ENCODE data around the gene OTOL1. TPM values are rescaled to one million over a fixed set of nuclear protein-coding genes. Genes with fewer than 3 reads are reported as not detected.
"Not testable (repeated sequence)": the region's sequence is repeated elsewhere in the genome, so short reads cannot be mapped to it uniquely, and the experiment has no call there.

Gene OTOL1
- total RNA-seq, 4 donors from 2014 or later: not detected

DNA sequence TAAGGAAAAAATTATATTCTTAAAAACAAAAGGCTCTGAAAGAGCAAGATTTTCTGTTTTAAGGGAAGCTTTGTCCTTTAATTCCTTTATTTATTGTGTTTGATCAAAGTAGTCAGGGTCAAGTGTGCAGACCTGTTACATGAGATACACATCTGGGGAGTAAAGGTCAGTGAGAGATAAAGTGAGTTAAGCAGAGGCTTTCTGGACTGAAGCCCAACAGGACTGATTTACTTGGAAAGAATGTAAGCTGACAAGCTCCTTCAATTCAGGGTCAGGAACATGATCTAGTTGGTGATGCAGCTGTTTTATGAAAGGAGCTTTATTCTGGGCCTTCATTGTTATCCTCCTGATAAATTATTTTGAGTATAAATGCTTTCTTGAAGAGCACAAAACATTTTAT, 20.7 kb upstream of the OTOL1 start:
- H3K9me3 ChIP-seq: no peaks in the 10 kb centered on the region
- H3K27ac ChIP-seq: no peak overlapping the region
- no peaks in the 10 kb centered on the region for H3K27me3 ChIP-seq
- ATAC-seq: no peak
- intact Hi-C loops (cut with DNase I; ENCODE audit: low total_unique reads): no loop called here
- TF ChIP-seq POLR2A (IDR thresholded peaks at IDR 0.05): no peak
- TF ChIP-seq, protein P1, sequence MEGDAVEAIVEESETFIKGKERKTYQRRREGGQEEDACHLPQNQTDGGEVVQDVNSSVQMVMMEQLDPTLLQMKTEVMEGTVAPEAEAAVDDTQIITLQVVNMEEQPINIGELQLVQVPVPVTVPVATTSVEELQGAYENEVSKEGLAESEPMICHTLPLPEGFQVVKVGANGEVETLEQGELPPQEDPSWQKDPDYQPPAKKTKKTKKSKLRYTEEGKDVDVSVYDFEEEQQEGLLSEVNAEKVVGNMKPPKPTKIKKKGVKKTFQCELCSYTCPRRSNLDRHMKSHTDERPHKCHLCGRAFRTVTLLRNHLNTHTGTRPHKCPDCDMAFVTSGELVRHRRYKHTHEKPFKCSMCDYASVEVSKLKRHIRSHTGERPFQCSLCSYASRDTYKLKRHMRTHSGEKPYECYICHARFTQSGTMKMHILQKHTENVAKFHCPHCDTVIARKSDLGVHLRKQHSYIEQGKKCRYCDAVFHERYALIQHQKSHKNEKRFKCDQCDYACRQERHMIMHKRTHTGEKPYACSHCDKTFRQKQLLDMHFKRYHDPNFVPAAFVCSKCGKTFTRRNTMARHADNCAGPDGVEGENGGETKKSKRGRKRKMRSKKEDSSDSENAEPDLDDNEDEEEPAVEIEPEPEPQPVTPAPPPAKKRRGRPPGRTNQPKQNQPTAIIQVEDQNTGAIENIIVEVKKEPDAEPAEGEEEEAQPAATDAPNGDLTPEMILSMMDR (IDR thresholded peaks at IDR 0.05 in 4 of 5, conservative IDR thresholded peaks at IDR 0.05 in 1 of 5): no peak
- no peak for DNase-seq
- no peaks in the 10 kb centered on the region for H3K36me3 ChIP-seq
- in situ Hi-C loops (cut with MboI; ENCODE audit: low sequenced_read_pairs in 4 of 4): no loop called here
- H3K4me3 ChIP-seq: no peak overlapping the region
- H3K4me1 ChIP-seq: no peaks in the 10 kb centered on the region

DNA sequence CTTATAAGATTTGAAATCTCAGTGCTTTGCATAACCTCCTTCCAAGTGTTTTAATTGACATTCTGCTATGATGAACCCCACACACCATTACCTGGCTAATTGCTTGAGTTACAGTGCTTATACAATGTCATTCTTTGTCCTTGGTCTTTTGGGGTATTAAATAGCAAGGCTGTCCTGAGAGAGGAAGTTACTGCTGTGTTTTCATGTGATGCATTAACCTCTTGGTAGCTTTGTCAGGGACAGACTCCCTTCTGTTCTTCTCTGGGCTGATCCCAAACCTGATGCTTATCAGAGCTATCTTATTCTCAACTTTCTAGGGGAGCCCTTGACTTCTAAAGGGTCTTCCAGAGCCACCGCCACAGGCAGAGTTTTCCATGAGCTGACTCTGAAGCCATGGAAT, 12.4 kb upstream of the OTOL1 start:
- H3K36me3 ChIP-seq: no peaks in the 10 kb centered on the region
- H3K27me3 ChIP-seq: no peaks in the 10 kb centered on the region
- no peaks in the 10 kb centered on the region for H3K9me3 ChIP-seq
- no peak for DNase-seq
- TF ChIP-seq POLR2A (IDR thresholded peaks at IDR 0.05): no peak
- TF ChIP-seq, protein P1 (IDR thresholded peaks at IDR 0.05 in 4 of 5, conservative IDR thresholded peaks at IDR 0.05 in 1 of 5): no peak
- in situ Hi-C loops (cut with MboI; ENCODE audit: low sequenced_read_pairs in 4 of 4): no loop called here
- ATAC-seq: no peak
- no peak overlapping the region for H3K4me3 ChIP-seq
- intact Hi-C loops (cut with DNase I; ENCODE audit: low total_unique reads): no loop called here
- no peaks in the 10 kb centered on the region for H3K4me1 ChIP-seq
- H3K27ac ChIP-seq: no peak overlapping the region

DNA sequence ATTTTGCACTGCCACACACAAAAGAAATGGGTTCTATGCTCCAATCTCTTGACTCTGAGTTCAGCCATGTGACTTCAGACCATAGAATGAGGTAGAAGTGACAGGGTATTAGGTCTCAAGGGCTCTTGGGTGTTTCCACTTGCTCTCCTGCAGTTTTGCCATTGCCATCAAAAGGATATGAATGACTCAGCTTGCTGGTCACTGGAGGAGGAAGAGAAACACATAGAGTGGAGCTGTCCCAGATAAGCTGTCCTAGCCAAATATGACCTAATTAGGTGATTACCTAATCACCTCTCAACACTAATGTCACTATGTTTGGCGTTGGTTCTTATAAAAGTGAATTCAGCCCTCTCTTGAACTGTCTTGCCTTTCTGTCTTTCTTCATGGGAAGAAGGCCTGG, 8.3 kb upstream of the OTOL1 start:
- ATAC-seq; in situ Hi-C loops (cut with MboI; ENCODE audit: low sequenced_read_pairs in 4 of 4); H3K27me3 ChIP-seq; DNase-seq; intact Hi-C loops (cut with DNase I; ENCODE audit: low total_unique reads); H3K4me1 ChIP-seq; H3K27ac ChIP-seq; H3K4me3 ChIP-seq; H3K9me3 ChIP-seq; H3K36me3 ChIP-seq: not testable (repeated sequence)

DNA sequence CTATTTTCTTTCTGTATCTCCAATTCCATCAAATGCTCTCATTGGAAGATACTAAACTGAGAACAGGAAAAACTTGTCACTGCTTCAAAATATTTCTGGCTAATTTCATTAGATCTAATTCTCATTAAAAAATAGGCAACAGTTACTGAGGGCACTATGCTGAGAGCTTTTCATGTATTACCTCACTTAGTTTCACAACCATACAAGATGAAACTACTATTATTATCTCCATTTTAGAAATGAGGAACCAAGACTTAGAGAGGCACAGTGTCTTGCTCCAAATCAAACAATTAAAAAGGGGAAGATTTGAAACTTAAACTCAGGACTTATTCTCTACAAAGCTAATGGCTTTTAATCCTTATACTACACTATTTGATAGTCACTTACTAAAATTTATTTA, 7.2 kb upstream of the OTOL1 start:
- H3K27ac ChIP-seq: no peak overlapping the region
- H3K4me3 ChIP-seq: no peak overlapping the region
- ATAC-seq (no peak), DNase-seq (no peak)
- no peaks in the 10 kb centered on the region for H3K4me1 ChIP-seq
- no peaks in the 10 kb centered on the region for H3K36me3 ChIP-seq
- H3K27me3 ChIP-seq: no peaks in the 10 kb centered on the region
- in situ Hi-C loops (cut with MboI; ENCODE audit: low sequenced_read_pairs in 4 of 4) (no loop called here), intact Hi-C loops (cut with DNase I; ENCODE audit: low total_unique reads) (no loop called here)
- no peak for TF ChIP-seq POLR2A (IDR thresholded peaks at IDR 0.05)
- TF ChIP-seq, protein P1 (IDR thresholded peaks at IDR 0.05 in 4 of 5, conservative IDR thresholded peaks at IDR 0.05 in 1 of 5): no peak
- H3K9me3 ChIP-seq: no peaks in the 10 kb centered on the region

DNA sequence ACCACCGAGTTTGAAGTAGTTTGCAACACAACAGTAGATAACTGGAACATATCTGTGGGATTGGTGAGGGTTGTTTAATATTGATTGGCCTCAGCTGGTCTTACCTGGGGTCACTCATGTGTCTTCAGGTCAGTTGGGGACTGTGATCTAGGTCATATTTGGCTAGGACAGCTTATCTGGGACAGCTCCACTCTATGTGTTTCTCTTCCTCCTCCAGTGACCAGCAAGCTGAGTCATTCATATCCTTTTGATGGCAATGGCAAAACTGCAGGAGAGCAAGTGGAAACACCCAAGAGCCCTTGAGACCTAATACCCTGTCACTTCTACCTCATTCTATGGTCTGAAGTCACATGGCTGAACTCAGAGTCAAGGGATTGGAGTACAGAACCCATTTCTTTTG, 5.8 kb upstream of the OTOL1 start:
- intact Hi-C loops (cut with DNase I; ENCODE audit: low total_unique reads); H3K4me3 ChIP-seq; DNase-seq; in situ Hi-C loops (cut with MboI; ENCODE audit: low sequenced_read_pairs in 4 of 4); H3K4me1 ChIP-seq; H3K9me3 ChIP-seq; ATAC-seq; H3K27ac ChIP-seq; H3K36me3 ChIP-seq; H3K27me3 ChIP-seq: not testable (repeated sequence)

DNA sequence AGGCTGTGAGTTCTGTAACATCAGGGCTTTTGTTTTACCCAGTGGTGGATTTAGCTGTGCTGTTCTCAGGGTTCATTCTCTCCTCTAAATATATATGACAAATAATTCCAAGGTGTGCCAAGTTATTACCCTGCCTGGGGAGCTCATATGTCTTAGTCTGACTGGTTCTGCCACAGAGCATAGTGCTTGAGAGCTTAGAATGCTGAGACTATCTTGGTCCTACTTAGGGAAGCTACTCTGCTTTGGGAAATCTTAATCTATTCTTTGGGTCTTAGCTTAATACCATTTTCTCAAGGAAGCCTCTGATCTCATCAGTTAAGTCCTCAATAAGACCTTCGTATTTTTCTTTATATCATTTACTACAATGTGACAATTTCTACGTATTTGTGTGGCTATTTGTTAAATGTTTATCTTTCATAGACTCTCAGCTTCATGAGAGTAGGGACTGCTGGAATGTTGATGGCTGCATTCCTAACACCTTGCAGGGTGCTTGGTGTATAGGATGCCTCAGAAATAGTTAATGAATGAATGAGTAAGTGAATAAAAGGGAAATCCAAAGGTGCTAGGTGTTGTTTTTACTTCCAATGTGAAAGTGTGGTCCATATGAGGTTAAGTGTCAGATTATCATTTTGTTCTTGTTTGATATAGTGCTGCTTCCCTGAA, 1.8 kb downstream of the OTOL1 start:
- no peak for ATAC-seq
- H3K27ac ChIP-seq: no peak overlapping the region
- in situ Hi-C loops (cut with MboI; ENCODE audit: low sequenced_read_pairs in 4 of 4) (no loop called here), intact Hi-C loops (cut with DNase I; ENCODE audit: low total_unique reads) (no loop called here)
- H3K4me3 ChIP-seq: no peak overlapping the region
- no peaks in the 10 kb centered on the region for H3K4me1 ChIP-seq
- no peaks in the 10 kb centered on the region for H3K36me3 ChIP-seq
- no peaks in the 10 kb centered on the region for H3K27me3 ChIP-seq
- DNase-seq: no peak
- H3K9me3 ChIP-seq: no peaks in the 10 kb centered on the region
- no peak for TF ChIP-seq POLR2A (IDR thresholded peaks at IDR 0.05)
- TF ChIP-seq, protein P1 (IDR thresholded peaks at IDR 0.05 in 4 of 5, conservative IDR thresholded peaks at IDR 0.05 in 1 of 5): no peak

Data from gastrocnemius medialis (tissue), 4 donors.